Tibial nerve (tissue), 4 donors: ENCODE results near the gene MR1. TPM values are rescaled to one million over a fixed set of nuclear protein-coding genes. Genes with fewer than 3 reads are reported as not detected.
"Not testable (repeated sequence)": the region's sequence is repeated elsewhere in the genome, so short reads cannot be mapped to it uniquely, and the experiment has no call there.

Experiments used
- DNase-seq, 2 donors: peaks; one replicate each; pipeline ENCODE4 v3.0.0-alpha.2; 2019; ENCODE audit warnings: low spot score in 2 of 2
- H3K27ac ChIP-seq, 4 donors: fragments of 200-600 bp; sonication (generic) in 3 of 4; one replicate each; pipeline ENCODE4 v1.5.1; 2017 to 2019; ENCODE audit warnings: mild to moderate bottlenecking in 1 of 4
- H3K27me3 ChIP-seq, 2 donors: fragments of 200-600 bp; sonication (generic) in 1 of 2; one replicate each; pipeline versions ENCODE4 v1.5.1 to v1.6.0; 2017 to 2019
- H3K36me3 ChIP-seq, 3 donors: fragments of 200-600 bp; sonication (generic); one replicate each; pipeline ENCODE4 v1.5.1; 2018 to 2019
- H3K4me1 ChIP-seq, 4 donors: fragments of 200-600 bp; sonication (generic) in 3 of 4; one replicate each; pipeline ENCODE4 v1.5.1; 2017 to 2019
- H3K4me3 ChIP-seq, 4 donors: fragments of 200-600 bp; sonication (generic) in 3 of 4; one replicate each; pipeline ENCODE4 v1.5.1; 2017 to 2019; ENCODE audit warnings: mild to moderate bottlenecking in 1 of 4, moderate library complexity in 1 of 4
- H3K9me3 ChIP-seq, 4 donors: fragments of 200-600 bp; sonication (generic) in 3 of 4; one replicate each; pipeline ENCODE4 v1.5.1; 2017 to 2019
- CTCF ChIP-seq, 5 experiments: fragments of 200-600 bp in 3 of 5; fragments of 450-650 bp in 2 of 5; sonication (generic) in 3 of 5; IDR thresholded peaks; one replicate each; pipeline ENCODE4 v1.5.1; 2016 to 2019; ENCODE audit warnings: antibody characterized with exemption in 5 of 5, mild to moderate bottlenecking in 3 of 5, moderate library complexity in 2 of 5
- EP300 ChIP-seq, 2 donors: sonication (generic); formaldehyde crosslinking; IDR thresholded peaks; one replicate each; pipeline ENCODE4 v1.6.1; 2017; ENCODE audit warnings: antibody characterized with exemption in 2 of 2, mild to moderate bottlenecking in 1 of 2
- POLR2A ChIP-seq, 2 donors: fragments of 450-650 bp; IDR thresholded peaks; one replicate each; pipeline ENCODE4 v1.6.1; 2017; ENCODE audit warnings: antibody characterized with exemption in 2 of 2, mild to moderate bottlenecking in 2 of 2, moderate library complexity in 2 of 2
- WGBS, 2 donors: methylation state at CpG; one replicate each; pipeline ENCODE4 v1.1.5; 2018; 5-methylcytosine and 5-hydroxymethylcytosine counted together
- total RNA-seq, 4 donors: library from RNA; depleted of rRNA; stranded (reverse); fragments of >200 nt; gene quantifications; one replicate each; pipeline ENCODE4 v1.1.0, GENCODE V29; 2016

Gene MR1
- total RNA-seq, 4 donors from 2014 or later = 9.2 to 26.2 (median 10.9) TPM

- DNase-seq = no peak
- no peak for TF ChIP-seq CTCF (IDR thresholded peaks at IDR 0.05)
- TF ChIP-seq POLR2A (IDR thresholded peaks at IDR 0.05) = no peak
- no peak for TF ChIP-seq EP300 (IDR thresholded peaks at IDR 0.05)
- 78 to 83% methylated on average over 6 of the region's 6 CpGs for WGBS, 2 donors
- Histone ChIP-seq H3K9me3 (peaks cover 0 to 8% (median 2%) of the 10 kb centered on the region in 4 donors), H3K36me3 (peaks cover 0 to 41% (median 0%) of the 10 kb centered on the region in 3 donors), H3K27me3 (no peaks in the 10 kb centered on the region), H3K4me1 (no peaks in the 10 kb centered on the region), H3K27ac (no peak overlapping the region), H3K4me3 (no peak overlapping the region)
These were observed 22.8 kb downstream of the MR1 start for GRCh38 chr1:181056560-181056959.

- WGBS, 2 donors = 47 to 78% methylated on average over 3 of the region's 3 CpGs
- no peaks in the 10 kb centered on the region for H3K27me3 ChIP-seq
- no peak overlapping the region for H3K27ac ChIP-seq
- TF ChIP-seq EP300 (IDR thresholded peaks at IDR 0.05) = no peak
- TF ChIP-seq POLR2A (IDR thresholded peaks at IDR 0.05) = no peak
- TF ChIP-seq CTCF (IDR thresholded peaks at IDR 0.05) = no peak
- no peak overlapping the region for H3K4me3 ChIP-seq
- peaks cover 0 to 8% (median 2%) of the 10 kb centered on the region in 4 donors for H3K9me3 ChIP-seq
- peaks cover 0 to 38% (median 0%) of the 10 kb centered on the region in 3 donors for H3K36me3 ChIP-seq
- no peak for DNase-seq
- H3K4me1 ChIP-seq = no peaks in the 10 kb centered on the region
These were observed 23.3 kb downstream of the MR1 start for GRCh38 chr1:181057079-181057478.

GRCh38 chr1:181059435-181059834 is 25.7 kb downstream of the MR1 start:
- peaks cover 0 to 6% (median 0%) of the 10 kb centered on the region in 4 donors for H3K4me1 ChIP-seq
- no peak overlapping the region for H3K27ac ChIP-seq
- H3K4me3 ChIP-seq = no peak overlapping the region
- no peak for DNase-seq
- peaks cover 0 to 8% (median 2%) of the 10 kb centered on the region in 4 donors for H3K9me3 ChIP-seq
- peaks cover 0 to 38% (median 0%) of the 10 kb centered on the region in 3 donors for H3K36me3 ChIP-seq
- H3K27me3 ChIP-seq = no peaks in the 10 kb centered on the region
- TF ChIP-seq POLR2A (IDR thresholded peaks at IDR 0.05) (no peak), CTCF (IDR thresholded peaks at IDR 0.05) (no peak), EP300 (IDR thresholded peaks at IDR 0.05) (no peak)

- TF ChIP-seq POLR2A (IDR thresholded peaks at IDR 0.05) = no peak
- no peak for TF ChIP-seq CTCF (IDR thresholded peaks at IDR 0.05)
- TF ChIP-seq EP300 (IDR thresholded peaks at IDR 0.05) = no peak
- no peak overlapping the region for H3K27ac ChIP-seq
- H3K4me1 ChIP-seq = peaks cover 0 to 6% (median 0%) of the 10 kb centered on the region in 4 donors
- DNase-seq = no peak
- H3K9me3 ChIP-seq = peaks cover 0 to 8% (median 2%) of the 10 kb centered on the region in 4 donors
- no peaks in the 10 kb centered on the region for H3K27me3 ChIP-seq
- no peak overlapping the region for H3K4me3 ChIP-seq
- peaks cover 0 to 38% (median 0%) of the 10 kb centered on the region in 3 donors for H3K36me3 ChIP-seq
- 94 to 97% methylated on average over 1 of the region's 1 CpG for WGBS, 2 donors
These were observed 26.3 kb downstream of the MR1 start for GRCh38 chr1:181060066-181060465.

- H3K27ac ChIP-seq, H3K4me1 ChIP-seq, DNase-seq, H3K9me3 ChIP-seq, H3K27me3 ChIP-seq, H3K4me3 ChIP-seq: not testable (repeated sequence)
- 82 to 90% methylated on average over 4 of the region's 4 CpGs for WGBS, 2 donors
- peaks cover 0 to 32% (median 0%) of the 10 kb centered on the region in 3 donors for H3K36me3 ChIP-seq
These were observed 27.2 kb downstream of the MR1 start for GRCh38 chr1:181060947-181061346.

- peaks cover 0 to 6% (median 0%) of the 10 kb centered on the region in 4 donors for H3K4me1 ChIP-seq
- peaks cover 0 to 27% (median 0%) of the 10 kb centered on the region in 3 donors for H3K36me3 ChIP-seq
- TF ChIP-seq EP300 (IDR thresholded peaks at IDR 0.05) (no peak), CTCF (IDR thresholded peaks at IDR 0.05) (no peak), POLR2A (IDR thresholded peaks at IDR 0.05) (no peak)
- no peak for DNase-seq
- peaks cover 0 to 8% (median 2%) of the 10 kb centered on the region in 4 donors for H3K9me3 ChIP-seq
- H3K27ac ChIP-seq = no peak overlapping the region
- 57 to 62% methylated on average over 2 of the region's 2 CpGs for WGBS, 2 donors
- H3K27me3 ChIP-seq = no peaks in the 10 kb centered on the region
- no peak overlapping the region for H3K4me3 ChIP-seq
These were observed 27.7 kb downstream of the MR1 start for GRCh38 chr1:181061487-181061886.
